22Rv1 (cell line): ENCODE results near the gene RAET1E.

ENCODE experiments used
- CTCF ChIP-seq: fragments of 450-650 bp; IDR thresholded peaks from 2 replicates; pipeline ENCODE4 v1.5.1; 2017; ENCODE audit warnings: mild to moderate bottlenecking
- ZFX ChIP-seq: fragments of 450-650 bp; IDR thresholded peaks from 2 replicates; pipeline ENCODE4 v1.6.1; 2017; ENCODE audit warnings: antibody characterized with exemption, borderline replicate concordance

GRCh38 chr6:149917679-149918078 lies 19.8 kb upstream of the RAET1E start:
- no peak for TF ChIP-seq CTCF
- TF ChIP-seq ZFX: no peak
